ENCODE data around the gene EIF2B5.
"Not testable (repeated sequence)": the region's sequence is repeated elsewhere in the genome, so short reads cannot be mapped to it uniquely, and the experiment has no call there.

Gene EIF2B5

DNA sequence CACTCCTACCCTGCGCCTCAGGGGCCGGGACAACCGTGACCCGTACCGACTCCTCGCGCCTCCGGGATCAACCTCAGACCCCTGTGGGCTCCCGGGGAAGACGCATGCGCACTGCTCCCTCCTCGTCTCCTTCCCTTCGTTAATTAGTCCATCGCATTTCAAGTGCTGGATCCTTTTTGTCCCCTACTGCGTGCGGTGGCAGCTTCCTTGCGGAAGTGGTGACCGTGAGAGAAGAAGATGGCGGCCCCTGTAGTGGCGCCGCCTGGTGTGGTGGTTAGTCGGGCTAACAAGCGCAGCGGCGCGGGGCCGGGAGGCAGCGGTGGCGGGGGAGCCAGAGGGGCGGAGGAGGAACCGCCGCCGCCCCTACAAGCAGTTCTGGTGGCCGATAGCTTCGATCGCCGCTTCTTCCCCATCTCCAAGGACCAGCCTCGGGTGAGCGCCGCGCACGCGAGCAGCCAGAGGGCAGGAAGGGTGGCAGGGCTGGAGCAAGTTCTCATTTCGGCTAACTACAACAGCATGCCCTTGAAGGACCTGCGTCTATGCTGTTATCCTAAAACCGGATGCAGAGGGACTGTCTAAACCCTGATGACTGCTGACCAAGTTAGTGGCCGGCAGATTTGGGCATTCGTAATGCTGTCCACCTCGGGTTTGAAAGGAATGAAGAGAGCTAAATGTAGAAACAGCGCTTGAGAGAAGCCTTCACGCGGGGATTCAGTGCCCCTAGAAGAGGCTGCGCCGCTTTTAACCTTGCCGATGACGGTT is at the start of gene EIF2B5:
Gene EIF2B5, plus strand, starts transcription at position 210 of the 762 bp plus-strand sequence. Its CDS starts 28 bp downstream, at position 238.
- H3K4me3 ChIP-seq (ENCODE audit: low read depth, low read length): peak within 1 kb of the TSS; percentile 97

DNA sequence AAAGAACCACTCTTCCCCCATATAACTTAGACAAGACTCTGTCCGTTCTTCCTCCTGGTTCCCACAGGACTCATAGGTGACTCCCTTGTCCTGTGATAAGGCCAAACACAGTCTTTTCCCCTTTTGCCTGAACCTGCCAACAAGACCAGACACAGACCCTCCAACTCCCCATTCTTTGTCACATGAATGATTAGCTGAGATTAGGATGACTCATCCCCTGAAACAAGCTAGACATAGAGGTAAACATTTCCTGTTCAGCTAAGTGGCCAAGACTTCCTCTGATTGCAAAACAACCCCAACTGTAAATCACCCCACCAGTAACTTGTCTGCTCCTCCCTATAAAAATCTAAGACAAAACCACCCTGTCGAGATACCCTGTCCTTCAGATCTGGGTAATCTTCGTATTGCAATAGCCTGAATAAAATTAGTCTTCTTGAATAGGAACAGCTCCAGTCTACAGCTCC is 49.7 kb upstream of the EIF2B5 start:
- no peak overlapping the region for H3K4me3 ChIP-seq (ENCODE audit: low read depth, low read length)

DNA sequence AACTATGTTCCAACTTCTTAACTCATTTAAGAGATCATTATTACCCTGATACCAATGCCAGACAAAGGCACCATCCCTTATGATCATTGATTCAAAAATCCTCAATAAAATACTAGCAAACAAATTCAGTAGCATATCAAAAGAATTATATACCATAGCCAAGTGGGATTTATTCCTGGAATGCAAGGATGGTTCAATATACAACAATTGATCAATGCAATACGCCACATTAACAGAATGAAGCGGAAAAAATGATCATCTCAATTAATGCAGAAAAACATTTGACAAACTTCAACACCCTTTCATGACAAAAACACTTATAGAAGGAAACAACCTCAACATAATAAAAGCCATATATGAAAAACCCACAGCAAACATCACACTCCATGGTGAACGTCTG is 43.0 kb upstream of the EIF2B5 start:
- H3K4me3 ChIP-seq (ENCODE audit: low read depth, low read length): no peak overlapping the region

DNA sequence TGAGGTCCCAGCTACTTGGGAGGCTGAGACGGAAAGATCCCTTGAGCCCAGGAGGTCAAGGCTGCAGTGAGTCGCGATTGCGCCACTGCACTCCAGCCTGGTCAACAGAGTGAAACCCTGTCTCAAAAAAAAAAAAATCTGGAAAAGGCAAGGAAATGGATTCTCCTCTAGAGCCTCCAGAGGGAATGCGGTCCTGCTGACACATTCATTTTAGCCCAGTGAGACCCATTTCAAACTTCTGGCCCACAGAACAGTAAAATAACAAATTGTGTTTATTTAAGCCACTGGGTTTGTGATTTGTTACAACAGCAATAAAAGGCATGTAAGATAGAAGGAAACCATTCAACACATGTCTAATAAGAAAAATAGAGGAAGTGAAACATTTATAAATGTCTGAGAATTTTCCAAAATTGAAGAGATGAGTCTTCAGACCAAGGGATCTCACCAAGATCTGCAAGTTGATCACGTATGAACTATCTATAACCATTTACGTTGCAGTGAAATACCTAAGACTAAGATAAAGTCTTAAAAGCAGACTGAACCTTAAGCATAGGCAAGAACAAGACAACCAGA is 38.3 kb upstream of the EIF2B5 start, which contains the start of gene HTR3E:
Gene HTR3E, plus strand, starts transcription at position 254 of the 573 bp plus-strand sequence. CDS start 466 bp downstream, outside the sequence.
- H3K4me3 ChIP-seq (ENCODE audit: low read depth, low read length): no peak within 1 kb of the TSS

DNA sequence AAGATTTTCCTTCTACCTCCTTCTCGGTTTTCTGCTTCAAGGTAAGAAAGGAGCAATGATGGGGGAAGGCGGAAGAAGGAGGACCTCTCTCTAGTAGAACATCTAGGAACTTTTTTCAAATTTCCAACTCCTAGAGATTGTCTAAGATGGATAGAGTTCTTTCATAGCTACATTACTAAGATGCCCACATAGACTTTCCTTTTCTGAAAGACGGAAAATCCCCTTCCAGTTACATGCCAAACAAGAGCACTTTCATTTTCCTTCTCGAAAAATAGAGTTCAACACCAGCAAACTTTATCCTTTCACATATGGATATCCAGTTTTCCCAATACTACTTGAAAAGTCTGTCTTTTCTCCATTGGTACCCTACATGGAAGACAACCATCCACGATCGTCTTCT is 37.6 kb upstream of the EIF2B5 start:
- no peak overlapping the region for H3K4me3 ChIP-seq (ENCODE audit: low read depth, low read length)

DNA sequence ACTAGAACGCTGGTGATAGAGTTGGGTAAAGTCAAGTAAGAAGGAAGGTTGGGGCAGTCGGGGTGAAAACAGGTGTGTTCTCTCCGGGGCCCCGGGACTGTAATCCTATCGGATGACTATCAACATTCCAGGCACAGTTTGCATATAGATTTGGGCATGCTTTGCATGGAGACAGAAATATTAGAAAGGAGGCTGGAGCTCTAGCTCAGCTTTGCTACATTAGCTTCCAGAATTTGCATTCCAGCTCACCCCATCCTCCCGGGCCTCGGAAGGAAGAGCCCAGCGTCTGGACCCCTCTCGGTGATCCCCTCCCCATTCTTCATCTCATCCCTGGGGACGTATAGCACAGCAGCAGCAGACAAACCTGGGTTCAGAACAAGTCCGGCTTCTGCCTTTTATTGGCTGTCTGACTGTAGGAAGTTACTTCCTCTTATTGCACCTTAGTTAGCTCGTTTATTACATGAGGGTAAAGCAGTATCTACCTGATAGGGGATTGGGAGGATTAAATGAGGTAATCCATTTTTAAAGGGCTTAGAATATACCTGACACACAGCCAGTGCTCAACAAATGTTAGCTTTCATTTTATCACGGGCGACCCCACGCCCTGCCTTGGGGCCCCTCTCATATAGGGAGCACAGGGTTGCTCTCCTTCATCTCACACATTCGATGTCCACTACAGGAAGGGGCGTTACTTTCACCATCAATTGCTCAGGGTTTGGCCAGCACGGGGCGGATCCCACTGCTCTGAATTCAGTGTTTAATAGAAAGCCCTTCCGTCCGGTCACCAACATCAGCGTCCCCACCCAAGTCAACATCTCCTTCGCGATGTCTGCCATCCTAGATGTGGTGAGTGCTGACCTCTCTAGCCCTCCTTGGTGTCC is 35.1 kb upstream of the EIF2B5 start:
- no peak overlapping the region for H3K4me3 ChIP-seq (ENCODE audit: low read depth, low read length)

DNA sequence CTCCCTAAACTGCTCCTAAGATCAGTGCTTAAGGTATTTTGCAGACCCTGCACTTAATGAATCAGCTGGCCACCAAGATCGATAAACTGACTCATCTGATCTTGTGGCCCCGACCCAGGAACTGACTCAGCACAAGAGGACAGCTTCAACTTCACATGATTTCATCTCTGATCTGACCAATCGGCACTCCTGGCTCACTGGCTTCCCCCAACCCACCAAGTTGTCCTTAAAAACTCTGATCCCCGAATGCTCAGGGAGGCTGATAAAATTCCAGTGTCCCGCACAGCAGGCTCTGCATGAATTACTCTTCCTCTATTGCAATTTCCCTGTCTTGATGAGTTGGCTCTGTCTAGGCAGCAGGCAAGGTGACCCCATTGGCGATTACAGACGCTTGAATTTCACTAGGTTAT is 24.8 kb upstream of the EIF2B5 start:
- no peak overlapping the region for H3K4me3 ChIP-seq (ENCODE audit: low read depth, low read length)

DNA sequence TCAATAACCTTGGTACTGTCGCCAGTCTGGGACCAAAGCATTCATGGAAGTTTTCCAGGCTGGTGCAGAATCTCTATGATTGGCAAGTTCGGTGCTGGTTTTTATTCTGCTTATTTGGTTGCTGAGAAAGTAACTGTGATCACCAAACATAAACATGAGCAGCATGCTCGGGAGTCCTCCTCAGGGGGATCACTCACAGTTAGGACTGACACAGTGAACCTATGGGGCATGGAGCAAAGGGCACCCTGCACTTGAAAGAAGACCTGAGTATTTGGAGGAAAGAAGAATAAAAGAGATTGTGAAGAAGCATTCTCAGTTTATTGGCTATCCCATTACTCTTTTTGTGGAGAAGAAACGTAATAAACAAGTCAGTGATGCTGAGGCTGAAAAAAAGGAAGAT is 19.1 kb upstream of the EIF2B5 start:
- no peak overlapping the region for H3K4me3 ChIP-seq (ENCODE audit: low read depth, low read length)

DNA sequence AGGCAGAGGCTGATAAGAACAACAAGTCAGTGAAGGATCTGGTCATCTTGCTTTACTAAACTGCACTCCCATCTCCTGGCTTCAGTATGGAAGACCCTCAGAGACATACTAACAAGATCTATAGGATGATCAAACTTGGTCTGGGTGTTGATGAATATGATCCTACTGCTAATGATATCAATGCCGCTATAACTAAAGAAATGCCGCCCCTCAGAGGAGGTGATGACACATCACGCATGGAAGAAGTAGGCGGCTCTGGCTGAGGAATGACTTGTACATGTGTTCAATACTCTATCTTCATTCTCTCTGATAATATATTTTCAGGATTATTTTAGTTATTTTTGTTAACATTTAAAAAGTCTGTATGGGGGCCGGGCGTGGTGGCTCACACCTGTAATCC is 17.5 kb upstream of the EIF2B5 start:
- H3K4me3 ChIP-seq (ENCODE audit: low read depth, low read length): no peak overlapping the region

DNA sequence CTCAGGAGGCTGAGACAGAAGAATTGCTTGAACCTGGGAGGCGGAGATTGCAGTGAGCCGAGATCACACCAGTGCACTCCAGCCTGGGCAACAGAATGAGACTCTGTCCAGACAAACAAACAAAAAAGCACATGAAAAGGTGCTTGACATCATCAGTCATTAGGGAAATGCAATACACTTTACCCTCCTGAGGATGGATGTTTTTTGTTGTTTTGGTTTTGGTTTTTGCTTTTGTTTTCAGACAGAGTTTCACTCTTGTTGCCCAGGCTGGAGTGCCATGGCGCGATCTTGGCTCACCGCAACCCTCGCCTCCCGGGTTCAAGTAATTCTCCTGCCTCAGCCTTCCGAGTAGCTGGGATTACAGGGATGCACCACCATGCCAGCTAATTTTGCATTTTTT is 14.1 kb upstream of the EIF2B5 start:
- H3K4me3 ChIP-seq (ENCODE audit: low read depth, low read length): not testable (repeated sequence)

DNA sequence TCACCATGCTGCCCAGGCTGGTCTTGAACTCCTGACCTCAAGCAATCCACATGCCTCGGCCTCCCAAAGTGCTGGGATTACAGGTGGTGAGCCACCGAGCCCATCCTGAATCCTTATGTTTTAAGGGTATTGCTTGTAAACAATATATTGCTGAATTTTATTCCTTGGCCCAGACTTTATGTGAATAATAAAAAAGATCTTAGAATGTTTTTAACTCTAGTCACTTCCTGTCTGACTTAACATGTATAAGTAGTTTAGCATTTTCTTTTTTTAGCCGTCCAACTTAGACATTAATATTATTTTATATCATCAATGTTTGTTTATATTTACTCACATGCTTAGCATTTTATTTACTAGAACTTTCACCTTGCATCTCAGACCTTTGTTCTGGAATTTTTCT is 9.2 kb upstream of the EIF2B5 start:
- H3K4me3 ChIP-seq (ENCODE audit: low read depth, low read length): no peak overlapping the region

DNA sequence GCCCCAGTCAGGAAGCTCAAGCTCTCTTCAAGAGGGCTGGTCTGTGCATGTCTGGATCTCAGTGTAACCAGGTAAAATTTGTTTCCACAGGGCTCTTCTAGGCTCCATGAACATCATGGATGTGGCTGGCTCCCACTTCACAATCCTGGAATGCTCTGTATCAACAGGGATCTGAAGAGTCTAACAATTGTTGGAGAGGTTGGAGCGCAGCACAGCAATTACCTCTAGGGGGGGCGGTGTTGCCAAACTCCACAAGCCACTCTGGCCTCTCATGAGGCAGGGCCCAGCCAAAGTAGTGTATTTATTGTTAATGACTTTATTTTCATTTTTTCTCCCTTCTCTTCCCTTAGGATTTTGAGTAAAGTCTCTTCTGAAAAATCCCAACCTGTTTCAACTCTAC is 6.1 kb upstream of the EIF2B5 start:
- H3K4me3 ChIP-seq (ENCODE audit: low read depth, low read length): no peak overlapping the region

DNA sequence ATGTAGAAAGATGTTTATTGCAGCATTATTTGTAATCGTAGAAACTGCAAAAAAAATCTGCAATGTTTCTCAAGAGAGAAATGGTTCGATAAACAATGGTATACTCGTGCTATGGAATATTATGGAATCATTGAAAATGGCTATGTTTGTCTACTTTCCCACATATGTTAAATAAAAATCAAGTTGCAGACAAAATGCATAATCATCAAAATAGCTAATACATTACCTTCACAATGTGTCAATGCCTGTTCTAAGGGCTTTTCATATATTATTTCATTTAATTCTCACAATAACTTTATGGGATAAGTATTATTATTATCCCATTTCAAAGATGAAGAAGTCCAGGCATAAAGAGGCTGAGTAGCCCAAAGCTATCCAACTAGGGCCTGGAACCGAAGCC is 2.2 kb upstream of the EIF2B5 start:
- no peak overlapping the region for H3K4me3 ChIP-seq (ENCODE audit: low read depth, low read length)

DNA sequence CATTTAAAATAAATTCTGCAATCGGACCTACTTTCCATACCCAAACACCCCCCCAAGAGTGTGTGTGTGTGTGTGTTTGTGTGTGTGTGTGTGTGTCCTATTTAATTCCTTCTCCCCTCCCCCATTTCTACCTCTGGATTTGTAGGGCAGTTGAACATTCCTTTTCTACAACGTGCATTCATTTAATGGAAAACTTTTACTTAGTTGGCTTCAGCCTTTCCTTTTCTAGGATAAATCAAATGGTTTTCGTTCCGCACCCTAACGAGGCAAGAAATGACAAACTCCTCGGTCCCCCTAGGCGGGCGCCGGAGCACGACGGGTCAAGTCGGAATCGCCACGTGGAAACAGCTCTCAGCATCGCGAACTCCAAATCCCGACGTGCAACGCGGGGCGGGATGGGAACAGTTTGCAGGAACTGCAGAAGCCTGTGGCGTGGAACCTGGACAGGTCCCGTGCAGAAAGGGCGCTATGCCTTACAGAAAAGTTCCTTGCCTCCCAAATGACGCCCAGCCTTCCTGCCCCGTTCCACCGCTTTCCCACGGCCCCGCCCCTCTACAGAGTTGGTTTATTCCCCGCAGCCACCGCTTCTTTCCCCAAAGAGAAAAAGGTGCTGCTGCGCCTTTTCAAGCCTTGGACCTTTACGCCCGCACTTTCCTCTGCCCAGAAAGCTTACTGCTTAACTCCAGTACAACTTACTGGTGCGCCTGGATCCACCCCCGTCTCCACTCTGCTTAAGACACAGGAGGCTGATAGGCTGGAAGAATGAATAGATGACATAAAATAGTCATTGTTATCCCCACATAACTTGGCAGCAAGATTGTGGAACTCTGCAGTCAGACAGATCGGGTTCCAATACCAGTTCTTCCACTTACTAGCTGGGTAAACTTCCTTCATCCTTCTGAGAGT is 1.1 kb upstream of the EIF2B5 start:
- H3K4me3 ChIP-seq (ENCODE audit: low read depth, low read length): peak overlapping the region; percentile 97

DNA sequence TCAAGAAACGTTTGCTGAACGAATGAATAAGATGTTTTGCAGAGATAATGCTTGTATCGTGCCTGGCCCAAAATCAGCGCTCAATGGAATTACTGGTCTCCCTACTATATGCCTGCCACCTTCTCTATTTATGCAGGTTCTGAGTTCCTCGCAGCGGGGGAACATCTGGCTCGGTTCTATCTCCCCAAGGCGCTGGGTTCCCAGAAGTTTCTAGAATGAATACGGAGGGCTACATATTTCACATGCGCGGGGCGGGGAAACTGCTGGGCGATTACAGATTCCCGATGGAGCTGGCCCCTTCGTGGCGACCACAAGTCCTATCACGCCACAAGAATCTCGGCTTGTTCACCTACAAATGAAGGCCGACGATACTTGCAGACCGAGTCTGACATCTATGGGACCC is 411 bp upstream of the EIF2B5 start:
- H3K4me3 ChIP-seq (ENCODE audit: low read depth, low read length): peak overlapping the region; percentile 97

DNA sequence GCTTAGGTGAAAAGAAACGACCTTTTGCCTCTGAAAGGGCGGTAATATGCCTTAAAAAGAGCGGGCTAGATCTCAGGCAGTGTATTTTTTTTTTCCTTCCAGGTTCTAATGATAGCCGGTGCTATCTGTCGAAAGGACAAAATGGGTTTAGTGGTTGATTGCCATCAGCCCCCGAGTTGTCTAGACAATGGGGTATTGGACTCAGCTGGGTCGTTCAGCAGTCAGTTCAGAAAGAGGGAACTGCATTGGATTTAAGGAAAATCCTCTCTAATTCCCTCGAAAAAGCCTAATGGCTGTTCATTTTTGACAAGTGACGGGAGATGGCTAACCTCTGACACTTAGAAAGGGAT is 728 bp downstream of the EIF2B5 start:
- H3K4me3 ChIP-seq (ENCODE audit: low read depth, low read length): peak overlapping the region; percentile 97

DNA sequence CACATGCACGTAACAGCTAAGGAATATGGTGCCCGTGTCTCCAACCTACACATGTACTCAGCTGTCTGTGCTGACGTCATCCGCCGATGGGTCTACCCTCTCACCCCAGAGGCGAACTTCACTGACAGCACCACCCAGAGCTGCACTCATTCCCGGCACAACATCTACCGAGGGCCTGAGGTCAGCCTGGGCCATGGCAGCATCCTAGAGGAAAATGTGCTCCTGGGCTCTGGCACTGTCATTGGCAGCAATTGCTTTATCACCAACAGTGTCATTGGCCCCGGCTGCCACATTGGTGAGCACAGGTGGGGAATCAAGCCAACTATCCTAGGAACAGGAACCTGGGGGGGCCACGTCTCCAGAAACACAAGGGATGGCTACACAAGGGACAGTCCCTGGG is 5.3 kb downstream of the EIF2B5 start:
- no peak overlapping the region for H3K4me3 ChIP-seq (ENCODE audit: low read depth, low read length)

DNA sequence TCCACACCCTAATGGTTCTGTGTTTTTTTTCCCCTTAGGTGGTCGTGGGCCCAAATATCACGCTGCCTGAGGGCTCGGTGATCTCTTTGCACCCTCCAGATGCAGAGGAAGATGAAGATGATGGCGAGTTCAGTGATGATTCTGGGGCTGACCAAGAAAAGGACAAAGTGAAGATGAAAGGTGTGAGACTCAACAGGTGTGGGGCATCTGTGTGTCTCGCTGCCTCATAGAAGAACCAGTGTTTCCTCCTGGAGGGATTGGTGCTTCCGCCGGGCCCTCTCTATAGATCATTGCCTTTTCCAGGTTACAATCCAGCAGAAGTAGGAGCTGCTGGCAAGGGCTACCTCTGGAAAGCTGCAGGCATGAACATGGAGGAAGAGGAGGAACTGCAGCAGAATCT is 7.0 kb downstream of the EIF2B5 start:
- no peak overlapping the region for H3K4me3 ChIP-seq (ENCODE audit: low read depth, low read length)

DNA sequence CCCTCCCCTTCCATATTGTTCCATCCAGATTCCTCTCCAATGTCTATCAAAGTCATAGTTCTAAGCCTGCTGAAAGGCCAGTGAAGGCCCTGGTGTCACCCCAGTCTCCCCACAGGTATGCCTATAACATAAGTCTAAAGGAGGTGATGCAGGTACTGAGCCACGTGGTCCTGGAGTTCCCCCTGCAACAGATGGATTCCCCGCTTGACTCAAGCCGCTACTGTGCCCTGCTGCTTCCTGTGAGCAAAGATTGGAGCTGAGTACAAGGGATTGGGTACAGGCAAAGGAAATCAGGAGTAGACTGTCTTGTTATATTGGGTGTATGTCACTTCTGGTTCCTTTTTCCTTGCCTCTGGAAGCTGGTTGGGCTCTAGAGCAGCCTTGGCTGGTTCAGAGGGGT is 8.2 kb downstream of the EIF2B5 start:
- H3K4me3 ChIP-seq (ENCODE audit: low read depth, low read length): no peak overlapping the region

DNA sequence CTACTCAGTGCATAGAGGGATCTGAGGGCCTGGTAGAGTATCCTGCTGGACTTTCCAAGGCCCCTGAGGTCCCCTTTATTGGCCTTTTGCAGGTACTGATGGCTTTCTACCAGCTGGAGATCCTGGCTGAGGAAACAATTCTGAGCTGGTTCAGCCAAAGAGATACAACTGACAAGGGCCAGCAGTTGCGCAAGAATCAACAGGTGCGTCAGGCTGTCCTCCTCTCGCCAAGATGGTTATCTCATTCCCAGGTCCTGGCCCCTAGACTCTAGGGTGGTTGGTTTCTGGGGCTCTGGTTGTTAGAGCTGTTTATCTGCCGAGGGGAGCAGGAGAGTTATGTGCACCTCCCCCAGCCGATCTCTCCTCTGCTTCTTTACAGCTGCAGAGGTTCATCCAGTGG is 9.3 kb downstream of the EIF2B5 start:
- H3K4me3 ChIP-seq (ENCODE audit: low read depth, low read length): no peak overlapping the region

DNA sequence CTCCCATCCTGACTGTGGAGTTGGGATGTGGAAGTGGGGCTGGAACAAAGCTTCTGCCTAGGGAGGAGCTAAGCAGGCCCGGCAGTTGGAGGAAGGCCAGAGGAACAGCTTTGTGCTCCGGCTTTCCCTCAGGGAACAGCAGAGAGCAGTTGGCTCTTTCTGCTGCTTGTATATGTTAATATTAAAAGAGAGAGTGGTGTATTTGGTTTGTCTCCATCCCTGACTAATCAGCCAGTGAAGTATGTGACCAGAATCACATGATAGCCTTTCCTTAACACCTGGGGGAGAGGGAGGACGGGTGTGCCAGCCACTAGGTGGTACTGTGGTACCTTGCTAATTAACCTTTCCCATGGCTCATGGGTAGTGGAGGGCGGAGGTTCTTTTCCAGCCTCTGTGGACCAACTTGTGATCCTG is 10.0 kb downstream of the EIF2B5 start:
- no peak overlapping the region for H3K4me3 ChIP-seq (ENCODE audit: low read depth, low read length)
